Measurements from ENCODE around the gene FGF21. TPM values are rescaled to one million over a fixed set of nuclear protein-coding genes. Genes with fewer than 3 reads are reported as not detected.
A peak's percentile ranks its signal among the peaks of the same experiment; 100 is the strongest.
"Not testable (repeated sequence)": the region's sequence is repeated elsewhere in the genome, so short reads cannot be mapped to it uniquely, and the experiment has no call there.

FGF21 gene
- total RNA-seq, result not detected

GRCh38 chr19:48755084-48755641, at the start of gene FGF21:
FGF21 (plus strand) TSS chr19:48755524; CDS start chr19:48756237, 713 bp downstream.
- CTCF ChIA-PET, result no interaction called here
- Mint-ChIP-seq H3K27ac (no peak within 1 kb of the TSS), H3K4me1 (ENCODE audit: low read depth) (peaks cover 18% of the 10 kb centered on the region), H3K4me3 (no peak within 1 kb of the TSS), H3K36me3 (no peaks in the 10 kb centered on the region), H3K27me3 (peaks cover 28% of the 10 kb centered on the region), H3K9me3 (no peaks in the 10 kb centered on the region)
- intact Hi-C loops (cut with micrococcal nuclease), result no loop called here
- POLR2A ChIA-PET, result no interaction called here
- no peak for DNase-seq

- Mint-ChIP-seq H3K36me3 (peaks cover 8% of the 10 kb centered on the region), H3K9me3 (peaks cover 7% of the 10 kb centered on the region)
- POLR2A ChIA-PET, result no interaction called here
Measured at GRCh38 chr19:48708471-48708870, 46.9 kb upstream of the FGF21 start.

GRCh38 chr19:48711106-48711662, 44.1 kb upstream of the FGF21 start:
- Mint-ChIP-seq H3K9me3 (peaks cover 7% of the 10 kb centered on the region), H3K36me3 (peaks cover 4% of the 10 kb centered on the region), H3K4me3 (no peak overlapping the region), H3K27ac (no peak overlapping the region), H3K27me3 (no peaks in the 10 kb centered on the region), H3K4me1 (ENCODE audit: low read depth) (peaks cover 11% of the 10 kb centered on the region)
- ChIA-PET CTCF (no interaction called here), POLR2A (no interaction called here)
- intact Hi-C loops (cut with micrococcal nuclease), result no loop called here
- no peak for DNase-seq

More at GRCh38 chr19:48708471-48708870, 46.9 kb upstream of the FGF21 start:
- CTCF ChIA-PET, result no interaction called here
- intact Hi-C loops (cut with micrococcal nuclease), result no loop called here
- Mint-ChIP-seq H3K4me1 (ENCODE audit: low read depth) (peaks cover 6% of the 10 kb centered on the region), H3K27me3 (no peaks in the 10 kb centered on the region), H3K4me3 (no peak overlapping the region), H3K27ac (no peak overlapping the region)
- DNase-seq, result no peak

GRCh38 chr19:48713041-48713863, 42.1 kb upstream of the FGF21 start:
- peak overlapping the region; percentile 83 for H3K4me3 Mint-ChIP-seq
- ChIA-PET POLR2A (interaction anchor here (0.6 to 0.8 kb wide), 2 partner anchors 13 to 27 kb away, joined by 3 to 4 read pairs; no protein-coding TSS in a partner anchor), CTCF (interaction anchor here (0.6 to 3.8 kb wide), 6 partner anchors 11 to 123 kb away, joined by 3 to 14 read pairs (median 4); partner anchors contain the start of genes CA11 and HSD17B14)
- H3K36me3 Mint-ChIP-seq, result no peaks in the 10 kb centered on the region
- H3K4me1 Mint-ChIP-seq (ENCODE audit: low read depth), result peaks cover 11% of the 10 kb centered on the region
- intact Hi-C loops (cut with micrococcal nuclease), result no loop called here
- no peaks in the 10 kb centered on the region for H3K27me3 Mint-ChIP-seq
- no peak for DNase-seq
- H3K27ac Mint-ChIP-seq, result no peak overlapping the region
- H3K9me3 Mint-ChIP-seq, result peaks cover 7% of the 10 kb centered on the region

GRCh38 chr19:48713864-48714755, 41.2 kb upstream of the FGF21 start:
- H3K9me3 Mint-ChIP-seq, result peaks cover 7% of the 10 kb centered on the region
- no peaks in the 10 kb centered on the region for H3K27me3 Mint-ChIP-seq
- H3K4me3 Mint-ChIP-seq, result peak overlapping the region; percentile 83
- H3K36me3 Mint-ChIP-seq, result no peaks in the 10 kb centered on the region
- intact Hi-C loops (cut with micrococcal nuclease), result loop anchor here (1.0 to 2.0 kb wide), 2 partner anchors 11 to 67 kb away; partner anchors contain the start of gene CA11
- H3K4me1 Mint-ChIP-seq (ENCODE audit: low read depth), result peaks cover 11% of the 10 kb centered on the region
- ChIA-PET POLR2A (interaction anchor here (0.6 to 1.0 kb wide), 5 partner anchors 12 to 268 kb away, joined by 3 to 4 read pairs (median 3); no protein-coding TSS in a partner anchor), CTCF (interaction anchor here (0.6 to 3.8 kb wide), 5 partner anchors 10 to 228 kb away, joined by 3 to 14 read pairs (median 4); partner anchors contain the start of gene HSD17B14)
- peak; percentile 99 for DNase-seq
- H3K27ac Mint-ChIP-seq, result peak overlapping the region; percentile 74

GRCh38 chr19:48714759-48715675, 40.3 kb upstream of the FGF21 start:
- Mint-ChIP-seq H3K27ac (peak overlapping the region; percentile 74), H3K27me3 (no peaks in the 10 kb centered on the region), H3K9me3 (peaks cover 7% of the 10 kb centered on the region), H3K4me3 (peak overlapping the region; percentile 79), H3K4me1 (ENCODE audit: low read depth) (peaks cover 11% of the 10 kb centered on the region), H3K36me3 (no peaks in the 10 kb centered on the region)
- DNase-seq, result no peak
- intact Hi-C loops (cut with micrococcal nuclease), result loop anchor here (1.0 to 2.0 kb wide), 2 partner anchors 10 to 68 kb away; partner anchors contain the start of gene CA11
- ChIA-PET POLR2A (interaction anchor here (0.8 to 1.0 kb wide), 3 partner anchors 24 to 269 kb away, joined by 3 read pairs; no protein-coding TSS in a partner anchor), CTCF (interaction anchor here (0.6 to 3.8 kb wide), 4 partner anchors 9 to 229 kb away, joined by 3 to 14 read pairs (median 6); no protein-coding TSS in a partner anchor)

GRCh38 chr19:48715681-48716171, 39.6 kb upstream of the FGF21 start:
- Mint-ChIP-seq H3K36me3 (no peaks in the 10 kb centered on the region), H3K27ac (no peak overlapping the region), H3K9me3 (peaks cover 7% of the 10 kb centered on the region), H3K27me3 (no peaks in the 10 kb centered on the region), H3K4me3 (peak overlapping the region; percentile 79), H3K4me1 (ENCODE audit: low read depth) (peaks cover 11% of the 10 kb centered on the region)
- DNase-seq, result no peak
- intact Hi-C loops (cut with micrococcal nuclease), result loop anchor here (2.0 kb wide), 1 partner anchor 69 kb away; the partner anchor contains the start of gene CA11
- POLR2A ChIA-PET, result no interaction called here
- CTCF ChIA-PET, result interaction anchor here (1.2 to 3.8 kb wide), 2 partner anchors 40 to 41 kb away, joined by 4 to 14 read pairs; no protein-coding TSS in a partner anchor

GRCh38 chr19:48716562-48717291, 38.6 kb upstream of the FGF21 start:
- Mint-ChIP-seq H3K27me3 (no peaks in the 10 kb centered on the region), H3K27ac (no peak overlapping the region), H3K4me1 (ENCODE audit: low read depth) (peaks cover 11% of the 10 kb centered on the region), H3K4me3 (no peak overlapping the region), H3K36me3 (no peaks in the 10 kb centered on the region), H3K9me3 (no peaks in the 10 kb centered on the region)
- intact Hi-C loops (cut with micrococcal nuclease), result no loop called here
- DNase-seq, result no peak
- CTCF ChIA-PET, result interaction anchor here (1.2 kb wide), 1 partner anchor 41 kb away, joined by 4 read pairs; no protein-coding TSS in a partner anchor
- POLR2A ChIA-PET, result no interaction called here

GRCh38 chr19:48718106-48718505, 37.2 kb upstream of the FGF21 start:
- CTCF ChIA-PET; H3K4me1 Mint-ChIP-seq (ENCODE audit: low read depth); H3K36me3 Mint-ChIP-seq; H3K4me3 Mint-ChIP-seq; POLR2A ChIA-PET; DNase-seq; H3K27me3 Mint-ChIP-seq; intact Hi-C loops (cut with micrococcal nuclease); H3K27ac Mint-ChIP-seq; H3K9me3 Mint-ChIP-seq: not testable (repeated sequence)

GRCh38 chr19:48718711-48719231, 36.6 kb upstream of the FGF21 start:
- Mint-ChIP-seq H3K27ac (no peak overlapping the region), H3K9me3 (no peaks in the 10 kb centered on the region), H3K4me1 (ENCODE audit: low read depth) (peaks cover 3% of the 10 kb centered on the region), H3K27me3 (no peaks in the 10 kb centered on the region), H3K4me3 (no peak overlapping the region), H3K36me3 (no peaks in the 10 kb centered on the region)
- DNase-seq, result no peak
- POLR2A ChIA-PET, result no interaction called here
- CTCF ChIA-PET, result no interaction called here
- intact Hi-C loops (cut with micrococcal nuclease), result no loop called here

Data from activated CD4-positive, alpha-beta memory T cell treated with anti-CD3 and anti-CD28 coated beads for 36 hours (primary cell).